Activated CD8-positive, alpha-beta memory T cell treated with anti-CD3 and anti-CD28 coated beads, Interleukin-2, amount 50 U/mL, for 4 hours (primary cell): ENCODE measurements around the gene PIP.
"Not testable (repeated sequence)": the region's sequence is repeated elsewhere in the genome, so short reads cannot be mapped to it uniquely, and the experiment has no call there.

ENCODE experiments used
- DNase-seq: peaks from one replicate; pipeline ENCODE4 v3.0.0-alpha.2; 2020

PIP gene

DNA sequence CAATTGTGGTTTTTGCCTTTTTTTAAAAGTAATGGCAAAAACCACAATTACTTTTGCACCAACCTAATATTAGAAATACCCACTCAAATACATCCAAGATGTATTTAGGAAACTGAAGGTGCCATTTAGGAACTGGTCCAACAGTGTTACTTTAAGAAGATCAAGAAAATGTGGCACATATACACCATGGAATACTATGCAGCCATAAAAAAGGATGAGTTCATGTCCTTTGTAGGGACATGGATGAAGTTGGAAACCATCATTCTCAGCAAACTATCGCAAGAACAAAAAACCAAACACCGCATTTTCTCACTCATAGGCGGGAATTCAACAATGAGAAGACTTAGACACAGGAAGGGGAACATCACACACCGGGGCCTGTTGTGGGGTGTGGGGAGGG lies 48.9 kb downstream of the PIP start:
- not testable (repeated sequence) for DNase-seq

DNA sequence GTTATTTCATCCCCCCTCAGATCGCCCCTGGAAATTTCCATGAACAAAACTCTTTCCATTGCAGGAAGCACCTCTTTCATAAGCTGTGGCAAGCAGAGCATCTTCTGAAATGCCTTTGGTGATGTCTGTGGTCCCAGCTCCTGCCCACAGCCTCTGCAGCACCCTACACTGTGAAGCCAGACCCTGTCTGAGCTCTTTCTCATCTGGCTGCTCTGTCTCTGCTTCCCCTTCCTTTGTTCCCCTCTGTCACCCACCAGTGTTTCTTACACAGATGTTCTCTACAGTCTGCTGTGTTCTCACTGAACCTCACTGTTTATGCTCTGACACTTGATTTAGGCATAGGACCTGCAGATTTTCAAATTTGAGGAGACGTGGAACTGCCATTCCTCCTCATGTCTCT lies 49.5 kb downstream of the PIP start:
- DNase-seq = no peak

DNA sequence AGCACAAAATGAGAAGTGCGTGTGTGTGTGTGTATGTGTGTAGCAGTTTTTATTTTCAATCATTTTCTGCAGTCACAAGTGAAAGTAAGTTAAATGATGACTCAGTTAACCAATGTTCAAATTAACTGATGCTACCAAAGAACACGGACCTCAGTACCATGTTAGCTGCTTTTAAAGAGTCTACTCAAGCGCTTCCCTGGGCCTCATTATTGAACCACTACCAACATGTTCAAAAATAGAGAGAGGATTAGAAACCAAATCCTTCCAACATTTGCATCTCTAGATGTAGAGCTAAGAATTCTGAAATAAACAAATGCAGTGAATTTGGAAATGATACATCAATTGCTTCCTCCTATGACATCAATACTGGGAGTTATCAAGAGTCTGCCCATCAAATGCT lies 51.1 kb downstream of the PIP start, which contains the start of gene TAS2R39:
Gene TAS2R39 (plus strand): TSS at position 396 of the 400 bp plus-strand sequence. CDS start 0 bp downstream, at position 396.
- no peak for DNase-seq

GRCh38 chr7:143185551-143185950 lies 53.7 kb downstream of the PIP start:
- no peak for DNase-seq

DNA sequence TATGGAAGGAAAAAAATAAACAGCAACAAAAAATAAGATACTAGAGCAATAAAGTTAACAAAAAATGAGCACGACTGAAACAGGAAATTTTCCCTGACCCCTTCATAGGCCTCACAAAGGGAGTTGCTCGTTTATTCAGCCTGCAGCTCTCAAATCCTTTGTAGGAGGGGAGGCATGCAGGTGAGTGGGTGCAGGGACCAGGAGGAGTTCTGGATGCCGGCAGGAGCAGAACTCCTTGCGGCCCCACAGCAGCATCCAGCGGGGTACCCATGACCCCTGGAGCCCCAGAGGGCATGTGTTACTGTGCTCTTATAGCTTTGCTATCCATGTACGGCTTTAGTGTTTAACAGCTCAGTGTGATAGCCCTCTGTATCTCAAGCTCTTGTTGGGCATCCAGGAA lies 57.1 kb downstream of the PIP start:
- no peak for DNase-seq
